ENCODE measurements around the gene SYNGR4.

- TF ChIP-seq SRF (IDR thresholded peaks at IDR 0.05; ENCODE audit: low read depth) (no peak), EZH2 (IDR thresholded peaks at IDR 0.05) (no peak), CTCF (IDR thresholded peaks at IDR 0.05 in 2 of 3, conservative IDR thresholded peaks at IDR 0.05 in 1 of 3; ENCODE audit: borderline replicate concordance in 1 of 3, insufficient read depth in 1 of 3, low read depth in 2 of 3, low read length in 2 of 3) (no peak), TCF7L2 (IDR thresholded peaks at IDR 0.05; ENCODE audit: borderline replicate concordance, extremely low read depth, insufficient read depth, insufficient read length) (no peak), MAX (IDR thresholded peaks at IDR 0.05) (no peak), REST (IDR thresholded peaks at IDR 0.05; ENCODE audit: low read depth) (no peak), CBX3 (IDR thresholded peaks at IDR 0.05; ENCODE audit: low read depth) (no peak), SIN3A (IDR thresholded peaks at IDR 0.05; ENCODE audit: low read depth) (no peak), ZBTB33 (IDR thresholded peaks at IDR 0.05; ENCODE audit: extremely low read depth, insufficient replicate concordance, low read length) (no peak), POLR2AphosphoS5 (IDR thresholded peaks at IDR 0.05; ENCODE audit: low read depth, low read length) (peak; percentile 22; the same call in 1 of the 2 replicates), POLR2A (IDR thresholded peaks at IDR 0.05; ENCODE audit: borderline replicate concordance, extremely low read depth, insufficient read depth, insufficient read length) (no peak)
Measured at GRCh38 chr19:48396016-48396823, 32.1 kb downstream of the SYNGR4 start.
